HG03558 (cell line): Measurements from ENCODE around the gene TUBGCP6.

ENCODE experiments used
- ATAC-seq: cut with Tn5 transposase; IDR thresholded peaks from one replicate; pipeline ENCODE4 v1.9.1; 2021; ENCODE audit warnings: moderate number of reproducible peaks; ENCODE audit not compliant: unreplicated experiment; ENCODE audit errors: extremely low read depth

Gene TUBGCP6

DNA sequence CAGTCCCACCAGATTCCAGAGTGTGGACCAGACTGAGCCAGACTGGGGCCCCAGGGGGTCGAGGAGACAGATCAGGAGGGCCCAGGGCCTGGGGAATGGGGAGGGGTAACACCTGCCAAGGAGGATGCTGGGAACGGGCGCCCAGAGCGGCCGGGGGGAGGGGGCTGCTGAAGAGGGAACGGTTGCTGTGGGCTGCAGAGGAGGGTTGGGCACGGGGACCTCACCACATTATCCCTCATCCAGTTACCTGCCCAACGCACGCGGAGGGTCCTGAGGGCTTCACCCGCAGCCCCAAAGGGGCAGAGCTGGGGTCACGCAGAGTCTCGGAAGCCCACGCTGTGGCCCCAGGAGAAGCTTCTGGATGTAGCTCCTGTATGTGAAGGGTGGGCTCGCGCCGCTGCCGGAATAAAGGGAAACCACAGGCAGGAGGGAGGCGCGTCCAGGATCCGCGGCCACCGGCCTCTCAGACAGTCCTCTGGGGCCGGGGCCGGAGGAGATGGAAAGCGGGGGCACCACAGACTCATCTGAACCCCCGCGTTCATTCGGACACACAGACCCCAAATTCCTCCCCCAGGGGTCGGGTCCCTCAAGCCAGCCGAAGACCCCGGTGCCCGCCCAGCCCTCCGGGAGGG is 44.9 kb downstream of the TUBGCP6 start:
- no peak for ATAC-seq

GRCh38 chr22:50199251-50199721 is 45.5 kb downstream of the TUBGCP6 start:
- no peak for ATAC-seq

GRCh38 chr22:50198624-50199017 is 46.2 kb downstream of the TUBGCP6 start:
- no peak for ATAC-seq

- ATAC-seq = no peak
Measured at GRCh38 chr22:50197856-50198623, 46.8 kb downstream of the TUBGCP6 start.

DNA sequence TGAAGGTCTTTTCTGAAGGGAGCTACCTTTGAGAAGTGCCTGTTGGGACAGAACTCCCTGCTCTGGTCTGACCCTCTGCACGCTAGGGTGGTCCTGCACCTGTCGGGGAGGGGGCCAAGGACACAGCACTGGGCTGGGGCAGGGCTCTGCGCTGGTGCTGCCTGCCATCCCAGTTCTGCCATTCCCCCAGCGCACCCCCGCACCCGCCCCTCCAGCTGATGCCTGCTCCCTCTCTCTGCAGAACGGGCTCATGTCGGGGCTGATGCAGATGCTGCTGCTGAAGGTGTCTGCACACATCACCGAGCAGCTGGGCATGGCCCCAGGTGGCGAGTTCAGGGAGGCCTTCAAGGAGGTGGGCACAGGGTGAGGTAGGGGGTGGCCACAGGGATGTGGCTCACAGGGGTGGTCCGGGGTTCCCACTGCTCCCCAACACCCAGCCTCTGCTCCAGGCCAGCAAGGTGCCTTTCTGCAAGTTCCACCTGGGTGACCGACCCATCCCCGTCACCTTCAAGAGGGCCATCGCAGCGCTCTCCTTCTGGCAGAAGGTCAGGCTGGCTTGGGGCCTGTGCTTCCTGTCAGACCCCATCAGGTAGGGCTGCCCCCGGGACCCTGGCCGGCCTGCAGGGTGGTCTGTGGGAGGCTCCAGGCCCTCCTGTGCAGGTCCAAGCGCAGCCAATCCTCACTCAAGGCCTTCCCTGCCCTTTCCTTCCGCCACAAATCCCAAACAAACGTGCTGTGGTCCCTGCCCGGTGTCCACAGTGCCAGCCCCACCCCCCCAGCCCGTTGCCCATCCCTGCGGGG is 47.6 kb downstream of the TUBGCP6 start:
- ATAC-seq = no peak

DNA sequence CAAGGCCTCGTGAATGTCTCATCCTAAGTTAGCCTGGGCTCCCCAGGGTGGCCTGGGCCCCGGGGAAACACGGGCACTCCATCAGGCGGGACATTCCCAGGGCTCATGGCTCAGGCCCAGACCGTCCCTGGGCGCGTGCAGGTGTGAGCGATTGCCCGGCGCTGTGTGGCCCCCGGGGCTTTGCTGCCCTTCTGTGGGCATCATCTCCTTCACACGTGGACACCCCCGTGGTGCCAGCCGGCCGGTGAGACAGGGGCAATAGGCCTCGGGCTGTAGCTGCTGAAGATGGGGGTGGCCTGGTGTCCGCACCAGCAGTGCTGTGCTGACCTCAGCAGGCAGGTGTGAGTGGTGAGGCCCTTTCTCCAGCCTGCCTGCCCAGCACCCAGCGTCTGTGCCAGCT is 48.6 kb downstream of the TUBGCP6 start:
- ATAC-seq = no peak

GRCh38 chr22:50194037-50194805 is 50.6 kb downstream of the TUBGCP6 start:
- ATAC-seq = no peak

DNA sequence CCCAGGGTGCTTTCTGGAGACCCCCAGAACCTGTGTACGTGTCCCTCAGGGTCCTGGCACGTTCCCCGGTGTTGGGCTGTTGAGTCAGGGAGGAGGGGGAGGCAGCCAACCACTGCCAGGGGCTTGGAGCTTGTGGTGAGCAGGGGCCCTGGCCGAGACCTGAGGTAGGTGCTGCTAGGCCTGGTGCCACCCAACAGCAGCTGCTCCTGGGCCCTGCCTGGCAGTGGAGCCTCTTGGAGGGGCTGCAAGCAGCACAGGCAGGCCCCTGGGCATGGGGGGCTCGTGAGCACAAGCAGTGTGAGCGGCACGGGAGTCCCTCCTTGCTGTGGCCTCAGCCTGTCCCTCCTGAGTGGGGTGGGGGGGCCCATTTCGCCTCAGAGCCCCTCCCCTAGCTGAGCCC is 51.2 kb downstream of the TUBGCP6 start:
- no peak for ATAC-seq

GRCh38 chr22:50192436-50193204 is 52.2 kb downstream of the TUBGCP6 start:
- ATAC-seq = no peak

- ATAC-seq = no peak
Measured at GRCh38 chr22:50190941-50191741, 53.7 kb downstream of the TUBGCP6 start.

- ATAC-seq = no peak
Measured at GRCh38 chr22:50190182-50190940, 54.5 kb downstream of the TUBGCP6 start.

- ATAC-seq = no peak
Measured at GRCh38 chr22:50189849-50190181, 55.0 kb downstream of the TUBGCP6 start.

- no peak for ATAC-seq
Measured at GRCh38 chr22:50189184-50189848, 55.5 kb downstream of the TUBGCP6 start.

DNA sequence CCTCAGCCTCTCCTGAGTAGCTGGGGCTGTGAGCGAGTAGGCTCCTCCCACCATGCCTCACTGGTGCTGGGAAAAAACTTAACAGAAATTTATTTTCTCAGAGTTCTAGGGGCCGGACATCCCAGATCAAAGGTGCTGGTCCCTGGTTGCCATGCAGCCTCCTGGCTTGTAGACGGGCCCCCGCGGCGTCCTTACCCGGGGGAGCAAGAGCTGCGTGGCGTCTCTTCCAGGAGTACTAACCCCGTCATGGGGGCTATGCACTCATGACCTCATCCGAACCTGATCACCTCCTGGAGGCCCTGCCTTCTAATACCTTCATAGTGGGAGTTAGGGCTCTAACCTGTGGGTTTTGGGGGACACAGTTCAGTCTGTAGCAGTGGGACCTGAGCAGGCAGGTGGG is 56.5 kb downstream of the TUBGCP6 start:
- ATAC-seq = no peak

DNA sequence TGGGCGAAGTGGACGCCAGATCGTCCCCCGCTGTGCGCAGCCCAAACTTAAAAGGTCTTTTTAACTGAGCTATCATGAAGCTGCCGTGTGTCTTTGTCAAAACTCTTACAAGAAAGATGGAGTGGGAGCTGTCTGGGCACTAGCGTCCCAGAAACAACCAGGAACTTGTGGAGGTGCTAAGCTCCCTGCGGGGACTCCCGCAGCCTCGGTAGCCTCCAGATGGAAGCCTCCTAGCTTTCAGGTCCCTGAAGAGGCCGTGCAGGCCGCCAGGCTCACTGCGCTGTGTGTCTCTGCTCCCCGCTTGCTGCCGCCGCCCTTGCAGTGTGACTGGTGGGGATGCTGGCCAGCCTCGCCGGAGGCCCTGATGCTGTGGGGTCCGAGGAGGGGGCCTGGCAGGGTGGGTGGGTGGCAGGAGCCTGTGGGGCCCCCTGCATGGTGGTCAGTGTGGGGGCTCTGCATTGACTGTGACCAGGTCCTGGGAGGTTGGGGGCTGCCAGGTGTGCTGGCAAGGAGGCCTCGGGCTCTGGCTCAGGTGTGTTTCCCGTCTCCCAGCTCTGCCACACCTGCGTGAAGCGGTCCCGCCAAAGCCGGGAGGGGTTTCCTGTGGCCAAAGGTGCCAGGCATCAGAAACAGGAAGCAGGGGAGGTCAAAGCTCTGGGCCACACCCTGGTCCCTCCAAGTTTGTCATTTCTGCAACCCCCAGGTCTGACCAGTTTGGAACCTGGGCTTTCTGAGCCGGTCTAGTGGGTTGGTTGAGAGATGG is 57.9 kb downstream of the TUBGCP6 start:
- ATAC-seq = no peak

DNA sequence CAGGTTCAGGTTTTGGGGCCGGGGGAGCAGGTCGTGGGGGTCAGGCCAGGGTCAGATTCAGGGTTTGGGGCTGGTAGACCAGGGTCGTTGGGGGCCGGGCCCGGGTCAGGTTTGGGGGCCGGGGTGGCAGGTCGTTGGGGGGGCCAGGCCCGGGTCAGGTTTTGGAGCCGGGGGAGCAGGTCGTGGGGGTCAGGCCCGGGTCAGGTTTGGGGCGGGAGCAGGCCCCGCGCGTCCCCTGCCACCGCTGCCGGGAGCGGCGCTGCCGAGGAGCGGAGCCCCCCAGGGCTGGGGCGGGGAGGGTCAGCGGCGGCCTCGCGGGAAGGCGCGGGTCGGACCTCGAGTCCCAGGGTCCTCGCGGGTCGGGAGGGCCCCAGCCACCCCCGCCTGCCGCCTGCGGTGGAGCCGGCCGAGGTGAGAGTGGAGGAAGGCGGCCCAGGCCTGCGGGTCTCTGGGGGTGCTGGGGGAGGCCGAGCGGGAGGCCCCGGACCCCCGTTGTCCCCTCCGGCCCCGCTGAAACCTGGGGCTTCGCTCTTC is 58.6 kb downstream of the TUBGCP6 start:
- ATAC-seq = no peak
